ENCODE measurements around the gene LLGL2.
"Not testable (repeated sequence)": the region's sequence is repeated elsewhere in the genome, so short reads cannot be mapped to it uniquely, and the experiment has no call there.

LLGL2 gene

GRCh38 chr17:75587675-75588595, 62.4 kb downstream of the LLGL2 start, which contains the start of gene MYO15B:
Gene MYO15B (plus strand): TSS chr17:75587800. CDS start chr17:75588058, 258 bp downstream.
- peak; percentile 80 for DNase-seq
- Mint-ChIP-seq H3K27ac (peak within 1 kb of the TSS; percentile 69), H3K36me3 (ENCODE audit: low read depth) (no peaks in the 10 kb centered on the region), H3K9me3 (no peaks in the 10 kb centered on the region), H3K27me3 (peaks cover 2% of the 10 kb centered on the region), H3K4me1 (ENCODE audit: low read depth) (peaks cover 3% of the 10 kb centered on the region), H3K4me3 (peak within 1 kb of the TSS; percentile 73)

- H3K36me3 Mint-ChIP-seq (ENCODE audit: low read depth) = no peaks in the 10 kb centered on the region
- peak overlapping the region; percentile 73 for H3K4me3 Mint-ChIP-seq
- peak overlapping the region; percentile 69 for H3K27ac Mint-ChIP-seq
- H3K9me3 Mint-ChIP-seq = no peaks in the 10 kb centered on the region
- H3K4me1 Mint-ChIP-seq (ENCODE audit: low read depth) = peaks cover 3% of the 10 kb centered on the region
- H3K27me3 Mint-ChIP-seq = peaks cover 2% of the 10 kb centered on the region
- no peak for DNase-seq
Observed at GRCh38 chr17:75588596-75589011, 63.1 kb downstream of the LLGL2 start.

- Mint-ChIP-seq H3K36me3 (ENCODE audit: low read depth) (no peaks in the 10 kb centered on the region), H3K27me3 (peaks cover 2% of the 10 kb centered on the region), H3K4me1 (ENCODE audit: low read depth) (peaks cover 3% of the 10 kb centered on the region), H3K9me3 (no peaks in the 10 kb centered on the region), H3K4me3 (peak overlapping the region; percentile 66), H3K27ac (peak overlapping the region; percentile 64)
- peak; percentile 95 for DNase-seq
Observed at GRCh38 chr17:75589012-75589918, 63.8 kb downstream of the LLGL2 start.

- Mint-ChIP-seq H3K27ac (no peak overlapping the region), H3K36me3 (ENCODE audit: low read depth) (no peaks in the 10 kb centered on the region), H3K4me3 (no peak overlapping the region)
Observed at GRCh38 chr17:75589919-75590303, 64.4 kb downstream of the LLGL2 start.

GRCh38 chr17:75590314-75590761, 64.8 kb downstream of the LLGL2 start:
- no peak for DNase-seq
- Mint-ChIP-seq H3K36me3 (ENCODE audit: low read depth) (no peaks in the 10 kb centered on the region), H3K4me3 (peak overlapping the region; percentile 27), H3K27me3 (peaks cover 2% of the 10 kb centered on the region), H3K4me1 (ENCODE audit: low read depth) (peaks cover 3% of the 10 kb centered on the region), H3K27ac (no peak overlapping the region), H3K9me3 (no peaks in the 10 kb centered on the region)

More at GRCh38 chr17:75589919-75590303, 64.4 kb downstream of the LLGL2 start:
- DNase-seq = no peak
- Mint-ChIP-seq H3K9me3 (no peaks in the 10 kb centered on the region), H3K4me1 (ENCODE audit: low read depth) (peaks cover 3% of the 10 kb centered on the region), H3K27me3 (peaks cover 2% of the 10 kb centered on the region)

- Mint-ChIP-seq H3K27me3 (peaks cover under 1% of the 10 kb centered on the region), H3K4me3 (no peak overlapping the region), H3K9me3 (no peaks in the 10 kb centered on the region), H3K36me3 (ENCODE audit: low read depth) (no peaks in the 10 kb centered on the region), H3K4me1 (ENCODE audit: low read depth) (peaks cover 3% of the 10 kb centered on the region), H3K27ac (peak overlapping the region; percentile 55)
- DNase-seq = no peak
Observed at GRCh38 chr17:75590849-75591721, 65.6 kb downstream of the LLGL2 start.

GRCh38 chr17:75591722-75592302, 66.3 kb downstream of the LLGL2 start:
- no peak overlapping the region for H3K27ac Mint-ChIP-seq
- no peaks in the 10 kb centered on the region for H3K36me3 Mint-ChIP-seq (ENCODE audit: low read depth)
- H3K4me1 Mint-ChIP-seq (ENCODE audit: low read depth) = peaks cover 3% of the 10 kb centered on the region
- H3K27me3 Mint-ChIP-seq = no peaks in the 10 kb centered on the region
- H3K4me3 Mint-ChIP-seq = no peak overlapping the region
- H3K9me3 Mint-ChIP-seq = no peaks in the 10 kb centered on the region
- DNase-seq = no peak

- peaks cover 1% of the 10 kb centered on the region for H3K4me1 Mint-ChIP-seq (ENCODE audit: low read depth)
- DNase-seq = no peak
- H3K27me3 Mint-ChIP-seq = no peaks in the 10 kb centered on the region
- no peak overlapping the region for H3K27ac Mint-ChIP-seq
- no peak overlapping the region for H3K4me3 Mint-ChIP-seq
- H3K9me3 Mint-ChIP-seq = no peaks in the 10 kb centered on the region
- no peaks in the 10 kb centered on the region for H3K36me3 Mint-ChIP-seq (ENCODE audit: low read depth)
Observed at GRCh38 chr17:75592348-75593020, 67.0 kb downstream of the LLGL2 start.

GRCh38 chr17:75593430-75593829, 67.9 kb downstream of the LLGL2 start:
- not testable (repeated sequence) for H3K9me3 Mint-ChIP-seq; H3K27me3 Mint-ChIP-seq; H3K4me3 Mint-ChIP-seq; H3K4me1 Mint-ChIP-seq (ENCODE audit: low read depth); H3K27ac Mint-ChIP-seq; DNase-seq; H3K36me3 Mint-ChIP-seq (ENCODE audit: low read depth)

- Mint-ChIP-seq H3K27me3 (no peaks in the 10 kb centered on the region), H3K4me1 (ENCODE audit: low read depth) (peaks cover 1% of the 10 kb centered on the region), H3K36me3 (ENCODE audit: low read depth) (no peaks in the 10 kb centered on the region), H3K9me3 (no peaks in the 10 kb centered on the region), H3K27ac (no peak overlapping the region), H3K4me3 (no peak overlapping the region)
- no peak for DNase-seq
Observed at GRCh38 chr17:75594499-75595283, 69.2 kb downstream of the LLGL2 start.

- Mint-ChIP-seq H3K9me3 (no peaks in the 10 kb centered on the region), H3K27me3 (no peaks in the 10 kb centered on the region), H3K4me1 (ENCODE audit: low read depth) (peaks cover under 1% of the 10 kb centered on the region), H3K36me3 (ENCODE audit: low read depth) (no peaks in the 10 kb centered on the region), H3K4me3 (no peak overlapping the region), H3K27ac (no peak overlapping the region)
- DNase-seq = no peak
Observed at GRCh38 chr17:75595284-75595919, 69.9 kb downstream of the LLGL2 start.

GRCh38 chr17:75595920-75596313, 70.4 kb downstream of the LLGL2 start:
- no peak for DNase-seq
- Mint-ChIP-seq H3K4me1 (ENCODE audit: low read depth) (no peaks in the 10 kb centered on the region), H3K36me3 (ENCODE audit: low read depth) (no peaks in the 10 kb centered on the region), H3K9me3 (no peaks in the 10 kb centered on the region), H3K27ac (no peak overlapping the region), H3K27me3 (no peaks in the 10 kb centered on the region), H3K4me3 (no peak overlapping the region)
